ENCODE measurements around the gene MEA1. TPM values are rescaled to one million over a fixed set of nuclear protein-coding genes. Genes with fewer than 3 reads are reported as not detected.
A peak's percentile ranks its signal among the peaks of the same experiment; 100 is the strongest.

Gene MEA1
- total and polyA plus RNA-seq, 4 donors, result 10.7 to 50.3 (median 30.6) TPM

- Histone ChIP-seq H3K9ac (ENCODE audit: low read depth in 1 of 2, low read length in 2 of 2) (no peak overlapping the region), H3K4me3 (ENCODE audit: low read depth in 1 of 3, low read length in 3 of 3) (no peak overlapping the region), H3K27me3 (ENCODE audit: control insufficient read depth in 4 of 4, insufficient read depth in 4 of 4, low read length in 3 of 4) (no peaks in the 10 kb centered on the region), H3K27ac (ENCODE audit: low read depth in 1 of 2, low read length in 2 of 2) (no peak overlapping the region), H3K9me3 (ENCODE audit: control insufficient read depth in 4 of 4, low read length in 3 of 4) (no peaks in the 10 kb centered on the region), H3K4me1 (ENCODE audit: control insufficient read depth in 4 of 4, insufficient read depth in 4 of 4, low read length in 3 of 4) (peaks cover 0 to 15% (median 13%) of the 10 kb centered on the region in 4 donors), H3K36me3 (ENCODE audit: control insufficient read depth in 4 of 4, insufficient read depth in 3 of 4, low read depth in 1 of 4, low read length in 3 of 4) (peaks cover 2 to 54% (median 31%) of the 10 kb centered on the region in 4 donors)
- DNase-seq (ENCODE audit: low spot score), result peak; percentile 46
- 77% methylated on average over 6 of the region's 6 CpGs for WGBS
- TF ChIP-seq NR2F2 (IDR thresholded peaks at IDR 0.05), result no peak
- peak; percentile 51 to 75 for TF ChIP-seq RAD21 (IDR thresholded peaks at IDR 0.05)
- peak; percentile 44 for TF ChIP-seq CTCF (IDR thresholded peaks at IDR 0.05; ENCODE audit: low read depth, low read length, missing input control)
These were observed 4.6 kb downstream of the MEA1 start for GRCh38 chr6:43009124-43009523.

GRCh38 chr6:43007126-43007525 is 6.6 kb downstream of the MEA1 start:
- WGBS, result 93% methylated on average over 9 of the region's 9 CpGs
- TF ChIP-seq TAF1 (conservative IDR thresholded peaks at IDR 0.05) (no peak), YY1 (IDR thresholded peaks at IDR 0.05) (no peak), ATF3 (IDR thresholded peaks at IDR 0.05) (no peak), NR2F2 (IDR thresholded peaks at IDR 0.05) (no peak), HNF4G (IDR thresholded peaks at IDR 0.05) (no peak)
- Histone ChIP-seq H3K4me1 (ENCODE audit: control insufficient read depth in 4 of 4, insufficient read depth in 4 of 4, low read length in 3 of 4) (peaks cover 0 to under 1% (median 0%) of the 10 kb centered on the region in 4 donors), H3K9me3 (ENCODE audit: control insufficient read depth in 4 of 4, low read length in 3 of 4) (no peaks in the 10 kb centered on the region), H3K4me3 (ENCODE audit: low read depth in 1 of 3, low read length in 3 of 3) (no peak overlapping the region), H3K36me3 (ENCODE audit: control insufficient read depth in 4 of 4, insufficient read depth in 3 of 4, low read depth in 1 of 4, low read length in 3 of 4) (peaks cover 2 to 52% (median 31%) of the 10 kb centered on the region in 4 donors), H3K27ac (ENCODE audit: low read depth in 1 of 2, low read length in 2 of 2) (no peak overlapping the region), H3K9ac (ENCODE audit: low read depth in 1 of 2, low read length in 2 of 2) (no peak overlapping the region), H3K27me3 (ENCODE audit: control insufficient read depth in 4 of 4, insufficient read depth in 4 of 4, low read length in 3 of 4) (no peaks in the 10 kb centered on the region)
- no peak for DNase-seq (ENCODE audit: low spot score)

GRCh38 chr6:43006251-43006650 is 7.5 kb downstream of the MEA1 start:
- Histone ChIP-seq H3K9me3 (ENCODE audit: control insufficient read depth in 4 of 4, low read length in 3 of 4) (no peaks in the 10 kb centered on the region), H3K9ac (ENCODE audit: low read depth in 1 of 2, low read length in 2 of 2) (no peak overlapping the region), H3K4me1 (ENCODE audit: control insufficient read depth in 4 of 4, insufficient read depth in 4 of 4, low read length in 3 of 4) (no peaks in the 10 kb centered on the region), H3K36me3 (ENCODE audit: control insufficient read depth in 4 of 4, insufficient read depth in 3 of 4, low read depth in 1 of 4, low read length in 3 of 4) (peaks cover 2 to 43% (median 27%) of the 10 kb centered on the region in 4 donors), H3K27me3 (ENCODE audit: control insufficient read depth in 4 of 4, insufficient read depth in 4 of 4, low read length in 3 of 4) (no peaks in the 10 kb centered on the region), H3K27ac (ENCODE audit: low read depth in 1 of 2, low read length in 2 of 2) (no peak overlapping the region), H3K4me3 (ENCODE audit: low read depth in 1 of 3, low read length in 3 of 3) (no peak overlapping the region)
- TF ChIP-seq YY1 (IDR thresholded peaks at IDR 0.05), result no peak
- TF ChIP-seq FOXA1 (IDR thresholded peaks at IDR 0.05), result no peak
- no peak for TF ChIP-seq ATF3 (IDR thresholded peaks at IDR 0.05)
- TF ChIP-seq MAX (IDR thresholded peaks at IDR 0.05), result no peak
- TF ChIP-seq JUND (IDR thresholded peaks at IDR 0.05), result no peak
- no peak for TF ChIP-seq GABPA (IDR thresholded peaks at IDR 0.05 in 1 of 2, conservative IDR thresholded peaks at IDR 0.05 in 1 of 2)
- TF ChIP-seq HNF4G (IDR thresholded peaks at IDR 0.05), result no peak
- no peak for DNase-seq (ENCODE audit: low spot score)
- 97% methylated on average over 11 of the region's 11 CpGs for WGBS

- Histone ChIP-seq H3K4me1 (ENCODE audit: control insufficient read depth in 4 of 4, insufficient read depth in 4 of 4, low read length in 3 of 4) (no peaks in the 10 kb centered on the region), H3K4me3 (ENCODE audit: low read depth in 1 of 3, low read length in 3 of 3) (no peak overlapping the region), H3K27ac (ENCODE audit: low read depth in 1 of 2, low read length in 2 of 2) (no peak overlapping the region), H3K9ac (ENCODE audit: low read depth in 1 of 2, low read length in 2 of 2) (no peak overlapping the region), H3K36me3 (ENCODE audit: control insufficient read depth in 4 of 4, insufficient read depth in 3 of 4, low read depth in 1 of 4, low read length in 3 of 4) (peaks cover 1 to 39% (median 26%) of the 10 kb centered on the region in 4 donors), H3K27me3 (ENCODE audit: control insufficient read depth in 4 of 4, insufficient read depth in 4 of 4, low read length in 3 of 4) (no peaks in the 10 kb centered on the region), H3K9me3 (ENCODE audit: control insufficient read depth in 4 of 4, low read length in 3 of 4) (no peaks in the 10 kb centered on the region)
- no peak for DNase-seq (ENCODE audit: low spot score)
- 94% methylated on average over 5 of the region's 5 CpGs for WGBS
- TF ChIP-seq EGR1 (IDR thresholded peaks at IDR 0.05; ENCODE audit: low read depth in 2 of 2), result no peak
- TF ChIP-seq YY1 (IDR thresholded peaks at IDR 0.05), result no peak
- no peak for TF ChIP-seq ZBTB33 (IDR thresholded peaks at IDR 0.05)
- no peak for TF ChIP-seq CTCF (IDR thresholded peaks at IDR 0.05; ENCODE audit: low read depth, low read length, missing input control)
- no peak for TF ChIP-seq TAF1 (conservative IDR thresholded peaks at IDR 0.05)
These were observed 7.9 kb downstream of the MEA1 start for GRCh38 chr6:43005844-43006243.
